Sigmoid colon (tissue), 4 donors: ENCODE data around the gene DPYSL4.

Experiments used
- EP300 ChIP-seq, 4 donors: sonication (generic); formaldehyde crosslinking; IDR thresholded peaks; one replicate each; pipeline ENCODE4 v1.6.1; 2017; ENCODE audit warnings: antibody characterized with exemption in 4 of 4
- POLR2A ChIP-seq, 2 donors: fragments of 450-650 bp; IDR thresholded peaks; one replicate each; pipeline ENCODE4 v1.6.1; 2016; ENCODE audit warnings: antibody characterized with exemption in 2 of 2, mild to moderate bottlenecking in 2 of 2, moderate library complexity in 2 of 2
- POLR2AphosphoS5 ChIP-seq, 4 donors: sonication (generic); formaldehyde crosslinking; IDR thresholded peaks; one replicate each; pipeline ENCODE4 v1.6.1; 2017; ENCODE audit warnings: antibody characterized with exemption in 4 of 4
- TF ChIP-seq, protein P1 (sequence below), 4 experiments: fragments of 450-650 bp in 3 of 4; fragments of 200-600 bp in 1 of 4; IDR thresholded peaks; one replicate each; pipeline ENCODE4 v1.5.1; 2016 to 2019; ENCODE audit warnings: antibody characterized with exemption in 4 of 4, mild to moderate bottlenecking in 3 of 4, moderate library complexity in 2 of 4

DNA sequence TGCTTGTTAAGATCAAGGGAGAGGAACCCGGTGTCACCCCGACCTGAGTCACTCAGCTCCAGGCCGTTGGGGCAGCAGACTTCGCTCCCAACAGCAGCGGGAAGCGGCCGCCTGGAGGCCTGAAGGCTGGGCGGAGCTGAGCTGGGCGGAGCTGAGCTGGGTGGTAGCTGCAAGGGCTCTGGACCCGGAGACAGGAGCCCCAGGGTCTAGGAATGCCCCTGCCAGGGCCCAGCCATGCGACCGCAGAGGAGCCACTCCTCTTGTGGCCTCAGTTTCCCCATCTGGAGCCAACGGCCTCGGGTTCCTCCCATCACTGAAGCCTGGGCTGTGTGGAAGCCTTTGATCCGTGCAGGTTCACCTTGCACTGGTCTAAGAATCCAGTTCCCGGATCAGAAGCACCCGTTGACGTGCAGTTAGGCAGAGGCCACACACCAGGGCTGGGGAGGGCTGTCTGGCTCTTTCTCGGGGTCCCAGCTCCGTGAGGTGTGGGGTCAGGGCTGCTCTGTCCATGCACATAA lies 21.9 kb upstream of the DPYSL4 start:
- TF ChIP-seq, protein P1, sequence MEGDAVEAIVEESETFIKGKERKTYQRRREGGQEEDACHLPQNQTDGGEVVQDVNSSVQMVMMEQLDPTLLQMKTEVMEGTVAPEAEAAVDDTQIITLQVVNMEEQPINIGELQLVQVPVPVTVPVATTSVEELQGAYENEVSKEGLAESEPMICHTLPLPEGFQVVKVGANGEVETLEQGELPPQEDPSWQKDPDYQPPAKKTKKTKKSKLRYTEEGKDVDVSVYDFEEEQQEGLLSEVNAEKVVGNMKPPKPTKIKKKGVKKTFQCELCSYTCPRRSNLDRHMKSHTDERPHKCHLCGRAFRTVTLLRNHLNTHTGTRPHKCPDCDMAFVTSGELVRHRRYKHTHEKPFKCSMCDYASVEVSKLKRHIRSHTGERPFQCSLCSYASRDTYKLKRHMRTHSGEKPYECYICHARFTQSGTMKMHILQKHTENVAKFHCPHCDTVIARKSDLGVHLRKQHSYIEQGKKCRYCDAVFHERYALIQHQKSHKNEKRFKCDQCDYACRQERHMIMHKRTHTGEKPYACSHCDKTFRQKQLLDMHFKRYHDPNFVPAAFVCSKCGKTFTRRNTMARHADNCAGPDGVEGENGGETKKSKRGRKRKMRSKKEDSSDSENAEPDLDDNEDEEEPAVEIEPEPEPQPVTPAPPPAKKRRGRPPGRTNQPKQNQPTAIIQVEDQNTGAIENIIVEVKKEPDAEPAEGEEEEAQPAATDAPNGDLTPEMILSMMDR (IDR thresholded peaks at IDR 0.05), result no peak
- TF ChIP-seq POLR2A (IDR thresholded peaks at IDR 0.05), result no peak
- no peak for TF ChIP-seq EP300 (IDR thresholded peaks at IDR 0.05)
- no peak for TF ChIP-seq POLR2AphosphoS5 (IDR thresholded peaks at IDR 0.05)
